GM12874 (cell line): ENCODE data around the gene MTA1.

ENCODE experiments used
- CTCF ChIP-seq: IDR thresholded peaks from 2 replicates; pipeline ENCODE4 v1.5.1; 2011; ENCODE audit warnings: low read depth, mild to moderate bottlenecking, control low read depth, low read length, moderate library complexity; ENCODE audit not compliant: insufficient read depth

MTA1 gene

GRCh38 chr14:105494606-105494929 is 74.9 kb downstream of the MTA1 start:
- no peak for TF ChIP-seq CTCF

- no peak for TF ChIP-seq CTCF
Observed at GRCh38 chr14:105495101-105495989, 75.7 kb downstream of the MTA1 start.

GRCh38 chr14:105495990-105496830 is 76.6 kb downstream of the MTA1 start:
- TF ChIP-seq CTCF: no peak

GRCh38 chr14:105496831-105497591 is 77.4 kb downstream of the MTA1 start:
- TF ChIP-seq CTCF: no peak

GRCh38 chr14:105497671-105498429 is 78.2 kb downstream of the MTA1 start:
- no peak for TF ChIP-seq CTCF

GRCh38 chr14:105498430-105499255 is 79.0 kb downstream of the MTA1 start:
- no peak for TF ChIP-seq CTCF
